ENCODE results near the gene PJVK.
A peak's percentile ranks its signal among the peaks of the same experiment; 100 is the strongest.
"Not testable (repeated sequence)": the region's sequence is repeated elsewhere in the genome, so short reads cannot be mapped to it uniquely, and the experiment has no call there.

PJVK gene, protein sequence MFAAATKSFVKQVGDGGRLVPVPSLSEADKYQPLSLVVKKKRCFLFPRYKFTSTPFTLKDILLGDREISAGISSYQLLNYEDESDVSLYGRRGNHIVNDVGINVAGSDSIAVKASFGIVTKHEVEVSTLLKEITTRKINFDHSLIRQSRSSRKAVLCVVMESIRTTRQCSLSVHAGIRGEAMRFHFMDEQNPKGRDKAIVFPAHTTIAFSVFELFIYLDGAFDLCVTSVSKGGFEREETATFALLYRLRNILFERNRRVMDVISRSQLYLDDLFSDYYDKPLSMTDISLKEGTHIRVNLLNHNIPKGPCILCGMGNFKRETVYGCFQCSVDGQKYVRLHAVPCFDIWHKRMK

DNA sequence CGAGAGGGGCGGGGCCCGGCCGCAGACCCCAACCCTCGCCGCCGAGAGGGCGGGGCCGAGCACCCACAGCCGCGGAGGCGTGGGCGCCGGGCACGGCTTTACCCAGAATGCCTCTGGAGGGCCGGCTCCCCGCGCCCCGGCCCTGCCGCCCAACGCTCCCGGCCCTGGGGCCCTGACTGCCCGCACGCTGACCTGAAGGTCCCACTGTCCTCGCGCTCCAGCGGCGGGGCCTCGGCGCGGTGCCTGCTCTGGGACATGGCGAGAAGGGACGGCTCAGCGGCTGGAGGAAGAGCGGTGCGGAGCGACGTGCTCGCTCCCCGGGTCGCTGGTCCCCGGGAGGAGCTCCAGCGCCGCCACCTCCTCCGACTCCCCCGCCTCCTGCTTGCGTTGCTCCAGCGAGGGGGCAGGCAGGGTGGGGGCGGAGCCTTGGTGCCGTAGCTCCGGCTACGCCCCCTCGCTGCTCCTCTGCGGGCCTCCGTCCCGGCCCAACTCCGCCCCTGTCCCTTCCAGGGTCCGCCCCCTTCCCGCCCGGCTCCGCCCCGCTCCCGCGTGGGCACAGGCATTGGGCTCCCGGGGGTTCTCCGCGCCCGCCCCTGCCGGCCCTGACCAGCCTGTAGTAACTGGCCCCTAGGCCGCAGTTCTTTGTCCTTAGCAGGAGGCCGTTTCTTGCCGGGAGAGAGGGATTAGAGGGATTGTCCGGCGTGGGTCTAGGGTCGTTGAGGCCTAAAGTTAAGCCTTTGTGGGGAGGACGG, at the start of gene PJVK, which contains the start of gene PRKRA:
TSS of gene PJVK (plus strand) at position 605 of the 752 bp plus-strand sequence. CDS start 2,032 bp downstream, outside the sequence.
TSS of gene PRKRA (minus strand) at position 402 of the 752 bp plus-strand sequence. CDS start at position 257, 145 bp downstream.
- H3K9ac ChIP-seq (ENCODE audit: low read length): peak within 1 kb of the TSS; percentile 100
- H3K4me1 ChIP-seq (ENCODE audit: control insufficient read depth, insufficient read depth, low read length): 0 out of 2 replicates have a peak, but pooled peaks cover 3% of the 10 kb centered on the region
- H3K36me3 ChIP-seq (ENCODE audit: control insufficient read depth, insufficient read depth, low read length): peaks cover 31% of the 10 kb centered on the region
- peak within 1 kb of the TSS; percentile 95 for H3K4me3 ChIP-seq (ENCODE audit: low read depth, low read length)
- no peaks in the 10 kb centered on the region for H3K9me3 ChIP-seq (ENCODE audit: control insufficient read depth, insufficient read depth, low read depth, low read length)
- no peaks in the 10 kb centered on the region for H3K27me3 ChIP-seq (ENCODE audit: control insufficient read depth, insufficient read depth, low read length)
- H3K27ac ChIP-seq (ENCODE audit: low read depth, low read length): peak within 1 kb of the TSS; percentile 94

DNA sequence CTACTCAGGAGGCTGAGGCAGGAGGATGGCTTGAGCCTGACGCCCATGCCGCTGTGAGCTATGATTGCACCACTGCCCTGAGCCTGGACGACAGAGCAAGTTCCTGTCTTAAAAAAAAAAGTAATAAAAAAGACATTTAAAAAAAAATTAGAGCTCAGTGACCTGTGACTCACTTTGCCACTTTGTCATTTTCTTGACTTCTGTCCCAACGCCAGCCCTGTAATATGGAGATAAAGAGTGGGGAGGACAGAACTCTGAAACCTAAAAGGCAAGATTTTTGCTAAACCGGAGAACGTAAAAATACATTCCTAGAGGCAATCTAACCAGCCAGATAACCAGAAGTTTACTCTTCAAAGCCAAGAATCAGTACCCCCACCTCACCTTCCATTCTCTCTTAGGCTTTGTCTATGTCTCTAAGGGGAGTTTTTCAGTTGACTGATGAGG, 49.2 kb upstream of the PJVK start:
- H3K27ac ChIP-seq (ENCODE audit: low read depth, low read length): no peak overlapping the region
- H3K4me1 ChIP-seq (ENCODE audit: control insufficient read depth, insufficient read depth, low read length): no peaks in the 10 kb centered on the region
- H3K4me3 ChIP-seq (ENCODE audit: low read depth, low read length): no peak overlapping the region
- no peaks in the 10 kb centered on the region for H3K27me3 ChIP-seq (ENCODE audit: control insufficient read depth, insufficient read depth, low read length)
- H3K36me3 ChIP-seq (ENCODE audit: control insufficient read depth, insufficient read depth, low read length): no peaks in the 10 kb centered on the region
- H3K9ac ChIP-seq (ENCODE audit: low read length): no peak overlapping the region
- no peaks in the 10 kb centered on the region for H3K9me3 ChIP-seq (ENCODE audit: control insufficient read depth, insufficient read depth, low read depth, low read length)

DNA sequence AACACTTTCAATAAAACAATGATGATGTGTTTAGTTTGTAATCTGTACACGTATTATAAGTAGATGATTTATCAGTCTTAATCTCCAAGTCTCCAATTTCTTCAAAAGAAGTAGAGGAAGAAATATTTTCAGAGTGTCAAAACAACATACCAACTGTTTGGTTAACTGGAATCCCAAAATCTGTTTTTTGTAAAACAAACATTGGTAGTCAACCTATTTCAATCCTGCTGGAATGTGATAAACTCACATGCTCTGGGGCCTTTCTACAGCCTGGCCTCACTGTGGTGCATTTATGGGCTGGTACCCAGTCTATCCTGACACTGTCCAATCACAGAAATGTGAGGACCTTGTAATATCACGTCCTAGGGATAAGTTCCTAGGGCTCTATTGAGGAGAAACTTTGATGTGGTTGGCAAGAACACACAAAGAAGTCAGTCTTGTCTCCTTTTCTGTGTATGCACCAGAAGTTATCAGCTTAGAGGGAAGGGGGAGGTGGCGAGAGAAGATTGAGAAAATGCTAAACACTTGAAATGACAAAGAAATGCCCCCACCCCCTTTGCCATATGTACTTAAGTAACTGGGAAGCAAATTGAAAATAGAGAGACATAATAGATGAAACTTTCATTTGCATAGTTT, 47.4 kb upstream of the PJVK start:
- Histone ChIP-seq H3K4me1 (ENCODE audit: control insufficient read depth, insufficient read depth, low read length) (no peaks in the 10 kb centered on the region), H3K9me3 (ENCODE audit: control insufficient read depth, insufficient read depth, low read depth, low read length) (no peaks in the 10 kb centered on the region), H3K4me3 (ENCODE audit: low read depth, low read length) (no peak overlapping the region), H3K27me3 (ENCODE audit: control insufficient read depth, insufficient read depth, low read length) (no peaks in the 10 kb centered on the region), H3K36me3 (ENCODE audit: control insufficient read depth, insufficient read depth, low read length) (no peaks in the 10 kb centered on the region), H3K27ac (ENCODE audit: low read depth, low read length) (no peak overlapping the region), H3K9ac (ENCODE audit: low read length) (no peak overlapping the region)

DNA sequence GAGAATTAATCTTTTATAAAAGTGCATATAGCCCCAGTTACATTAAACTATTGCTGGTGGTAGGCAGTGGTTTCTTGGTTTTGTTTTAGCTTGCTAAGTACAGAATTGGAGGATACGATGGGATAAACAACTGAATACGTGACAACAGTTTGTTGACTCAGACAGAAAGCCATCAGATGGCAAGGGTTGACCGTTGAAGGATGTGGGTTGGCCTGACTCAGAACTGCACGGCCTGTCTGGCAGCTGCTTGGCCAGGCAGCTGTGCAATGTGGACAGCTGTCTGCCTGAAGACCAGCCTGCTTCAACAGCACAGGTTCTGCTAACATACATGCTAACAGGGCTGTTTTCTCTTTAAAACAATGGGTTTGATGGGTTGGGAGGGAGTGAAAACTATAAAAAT, 46.8 kb upstream of the PJVK start:
- Histone ChIP-seq H3K27ac (ENCODE audit: low read depth, low read length) (no peak overlapping the region), H3K4me1 (ENCODE audit: control insufficient read depth, insufficient read depth, low read length) (no peaks in the 10 kb centered on the region), H3K9me3 (ENCODE audit: control insufficient read depth, insufficient read depth, low read depth, low read length) (no peaks in the 10 kb centered on the region), H3K27me3 (ENCODE audit: control insufficient read depth, insufficient read depth, low read length) (no peaks in the 10 kb centered on the region), H3K9ac (ENCODE audit: low read length) (no peak overlapping the region), H3K4me3 (ENCODE audit: low read depth, low read length) (no peak overlapping the region), H3K36me3 (ENCODE audit: control insufficient read depth, insufficient read depth, low read length) (no peaks in the 10 kb centered on the region)

DNA sequence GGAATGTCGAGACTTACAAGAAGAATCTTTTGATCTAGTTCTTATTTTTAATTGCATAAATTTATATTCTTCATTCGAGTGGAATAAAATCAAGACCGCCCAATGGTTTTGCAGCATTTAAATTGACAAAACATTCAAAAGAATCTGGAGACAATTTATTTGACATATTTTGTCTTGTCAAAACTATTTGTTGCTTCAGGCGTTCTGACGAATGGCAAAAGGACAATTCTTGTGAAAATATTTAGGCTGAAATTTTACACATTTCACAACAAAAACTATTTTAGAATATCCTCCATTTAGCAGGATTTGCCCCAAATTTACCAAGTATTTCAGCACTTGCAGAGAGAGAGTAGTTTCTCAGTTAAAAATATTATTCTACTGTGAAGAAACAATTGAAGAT, 41.9 kb upstream of the PJVK start:
- Histone ChIP-seq H3K4me1 (ENCODE audit: control insufficient read depth, insufficient read depth, low read length) (no peaks in the 10 kb centered on the region), H3K9me3 (ENCODE audit: control insufficient read depth, insufficient read depth, low read depth, low read length) (no peaks in the 10 kb centered on the region), H3K27ac (ENCODE audit: low read depth, low read length) (no peak overlapping the region)

DNA sequence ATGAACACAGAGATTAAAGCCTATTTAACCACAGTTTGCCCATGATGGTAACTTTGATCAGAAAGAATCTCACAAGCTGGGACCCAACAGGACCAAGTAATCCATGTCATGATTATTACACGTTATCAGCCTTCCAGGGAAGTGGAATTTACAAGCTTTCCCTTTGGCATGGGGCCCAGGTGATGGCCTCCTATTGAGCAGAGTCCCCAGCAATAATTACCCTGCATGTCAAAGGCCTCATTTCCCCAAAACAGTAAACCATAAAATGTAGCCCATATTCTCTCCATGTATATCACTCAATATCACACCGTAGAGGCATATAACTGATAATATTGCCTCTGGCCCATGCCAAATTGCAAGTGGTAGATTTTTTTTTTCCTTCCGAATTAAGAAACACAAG, 39.1 kb upstream of the PJVK start:
- Histone ChIP-seq H3K27me3 (ENCODE audit: control insufficient read depth, insufficient read depth, low read length) (no peaks in the 10 kb centered on the region), H3K9ac (ENCODE audit: low read length) (no peak overlapping the region), H3K4me1 (ENCODE audit: control insufficient read depth, insufficient read depth, low read length) (peaks cover 4% of the 10 kb centered on the region; the same call in 1 of the 2 replicates), H3K9me3 (ENCODE audit: control insufficient read depth, insufficient read depth, low read depth, low read length) (no peaks in the 10 kb centered on the region), H3K27ac (ENCODE audit: low read depth, low read length) (no peak overlapping the region), H3K4me3 (ENCODE audit: low read depth, low read length) (no peak overlapping the region), H3K36me3 (ENCODE audit: control insufficient read depth, insufficient read depth, low read length) (no peaks in the 10 kb centered on the region)

More for the DNA sequence above, 41.9 kb upstream of the PJVK start:
- Histone ChIP-seq H3K36me3 (ENCODE audit: control insufficient read depth, insufficient read depth, low read length) (no peaks in the 10 kb centered on the region), H3K27me3 (ENCODE audit: control insufficient read depth, insufficient read depth, low read length) (no peaks in the 10 kb centered on the region), H3K4me3 (ENCODE audit: low read depth, low read length) (no peak overlapping the region), H3K9ac (ENCODE audit: low read length) (no peak overlapping the region)

DNA sequence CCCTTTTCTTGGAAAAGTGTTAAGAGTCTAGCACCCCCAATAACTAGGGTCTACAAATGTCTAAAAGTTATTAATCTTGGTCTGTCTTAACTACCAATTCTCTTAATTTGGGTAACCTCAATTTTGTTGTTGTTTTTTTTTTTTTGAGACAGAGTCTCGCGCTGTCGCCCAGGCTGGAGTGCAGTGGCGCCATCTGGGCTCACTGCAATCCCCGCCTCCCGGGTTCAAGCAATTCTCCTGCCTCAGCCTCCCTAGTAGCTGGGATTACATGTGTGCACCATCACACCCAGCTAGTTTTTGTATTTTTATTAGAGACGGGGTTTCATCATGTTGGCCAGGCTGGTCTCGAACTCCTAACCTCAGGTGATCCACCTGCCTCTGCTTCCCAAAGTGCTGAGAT, 38.7 kb upstream of the PJVK start:
- H3K4me1 ChIP-seq (ENCODE audit: control insufficient read depth, insufficient read depth, low read length); H3K9ac ChIP-seq (ENCODE audit: low read length); H3K4me3 ChIP-seq (ENCODE audit: low read depth, low read length); H3K27me3 ChIP-seq (ENCODE audit: control insufficient read depth, insufficient read depth, low read length); H3K27ac ChIP-seq (ENCODE audit: low read depth, low read length); H3K36me3 ChIP-seq (ENCODE audit: control insufficient read depth, insufficient read depth, low read length); H3K9me3 ChIP-seq (ENCODE audit: control insufficient read depth, insufficient read depth, low read depth, low read length): not testable (repeated sequence)

DNA sequence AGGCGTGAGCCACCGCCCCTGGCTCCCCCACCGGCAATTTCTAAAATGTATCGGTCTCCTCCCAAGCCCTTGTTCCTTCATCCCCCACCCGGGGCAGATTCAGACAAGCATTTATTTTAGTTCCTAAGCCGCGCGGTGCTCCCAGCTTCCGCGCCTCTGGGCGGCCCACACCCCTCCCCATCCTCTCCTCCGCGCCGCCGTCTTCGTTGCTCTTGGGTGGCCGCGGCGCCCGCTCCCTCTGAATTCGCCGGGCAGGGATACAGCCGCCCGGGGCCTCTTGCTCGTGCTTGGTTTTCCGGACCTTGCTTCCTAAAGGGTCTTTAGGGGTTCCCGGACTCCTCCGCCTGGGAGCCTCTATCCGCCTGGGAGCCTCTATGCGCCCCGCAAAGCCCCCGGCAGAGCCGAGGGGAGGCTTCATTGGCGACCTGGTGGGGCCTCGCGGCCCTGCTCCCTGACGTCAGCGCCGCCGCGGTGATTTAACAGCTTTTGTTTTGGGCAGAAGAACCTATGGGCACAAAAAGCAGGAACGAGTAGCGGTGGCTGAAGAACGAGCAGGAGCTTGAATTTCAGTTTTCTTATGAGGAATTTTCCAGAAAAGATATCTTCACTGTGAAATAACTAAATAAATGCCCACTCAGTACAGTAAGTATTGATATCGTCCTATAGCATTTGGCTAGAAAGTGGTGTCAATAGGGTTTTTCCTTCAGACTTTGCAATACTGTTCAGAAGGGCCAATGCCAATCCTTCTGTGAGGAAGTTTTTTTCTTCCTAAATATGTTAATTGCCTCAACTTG, 37.5 kb upstream of the PJVK start:
- H3K27ac ChIP-seq (ENCODE audit: low read depth, low read length): peak overlapping the region; percentile 97
- H3K9me3 ChIP-seq (ENCODE audit: control insufficient read depth, insufficient read depth, low read depth, low read length): no peaks in the 10 kb centered on the region
- no peaks in the 10 kb centered on the region for H3K27me3 ChIP-seq (ENCODE audit: control insufficient read depth, insufficient read depth, low read length)
- peak overlapping the region; percentile 94 for H3K9ac ChIP-seq (ENCODE audit: low read length)
- peak overlapping the region; percentile 71 for H3K4me3 ChIP-seq (ENCODE audit: low read depth, low read length)
- peaks cover 4% of the 10 kb centered on the region; the same call in 1 of the 2 replicates for H3K4me1 ChIP-seq (ENCODE audit: control insufficient read depth, insufficient read depth, low read length)
- H3K36me3 ChIP-seq (ENCODE audit: control insufficient read depth, insufficient read depth, low read length): no peaks in the 10 kb centered on the region

DNA sequence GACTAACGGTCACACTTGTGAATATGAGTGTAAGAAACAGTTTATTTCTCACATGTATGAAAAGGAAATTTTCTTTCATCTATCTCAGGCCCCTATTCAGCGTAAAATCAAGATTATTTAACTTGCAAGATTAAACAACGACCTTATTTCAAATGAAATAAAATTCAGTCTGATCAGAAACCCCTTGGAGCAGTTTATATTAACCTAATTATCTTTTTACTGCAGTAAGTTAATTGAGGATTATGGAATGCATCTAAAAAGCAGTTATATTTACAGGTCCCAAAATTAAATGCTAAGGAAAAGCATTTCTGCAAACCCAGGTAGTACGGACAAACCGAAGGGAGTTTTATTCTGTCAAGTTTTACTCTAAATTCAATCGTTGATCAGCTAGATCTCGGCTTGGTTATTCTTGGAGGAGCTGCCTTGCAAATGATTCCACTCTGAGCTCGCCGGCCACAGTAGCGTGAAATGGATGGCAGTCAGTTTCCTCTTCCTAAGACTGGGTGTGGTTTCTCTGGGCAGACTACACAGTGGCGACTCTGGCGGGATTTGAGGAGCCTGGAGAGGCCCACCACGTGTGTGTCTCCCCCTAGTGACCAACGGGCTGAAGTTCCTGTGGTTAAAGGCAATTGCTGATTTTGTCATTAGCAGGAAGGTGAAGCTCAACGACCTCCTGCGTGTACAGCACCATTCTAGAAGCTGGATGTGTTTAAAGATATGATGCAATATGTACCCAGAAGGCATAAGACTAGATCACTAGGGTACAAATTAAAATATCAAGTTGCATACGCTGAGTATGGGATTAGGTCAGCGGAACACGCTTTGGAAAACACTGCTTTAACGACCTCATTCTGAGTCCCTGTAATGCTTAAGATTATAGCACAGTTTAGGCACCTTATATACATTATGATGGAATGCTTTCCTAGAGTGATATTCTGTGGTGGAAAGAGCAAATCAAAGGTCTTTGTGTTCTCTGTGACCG, 36.6 kb upstream of the PJVK start:
- peaks cover 4% of the 10 kb centered on the region; the same call in 1 of the 2 replicates for H3K4me1 ChIP-seq (ENCODE audit: control insufficient read depth, insufficient read depth, low read length)
- H3K27ac ChIP-seq (ENCODE audit: low read depth, low read length): peak overlapping the region; percentile 97; the same call in 1 of the 2 replicates
- peak overlapping the region; percentile 94 for H3K9ac ChIP-seq (ENCODE audit: low read length)
- H3K9me3 ChIP-seq (ENCODE audit: control insufficient read depth, insufficient read depth, low read depth, low read length): no peaks in the 10 kb centered on the region
- no peaks in the 10 kb centered on the region for H3K36me3 ChIP-seq (ENCODE audit: control insufficient read depth, insufficient read depth, low read length)
- no peaks in the 10 kb centered on the region for H3K27me3 ChIP-seq (ENCODE audit: control insufficient read depth, insufficient read depth, low read length)
- H3K4me3 ChIP-seq (ENCODE audit: low read depth, low read length): peak overlapping the region; percentile 71
